ENCODE results near the gene NUBP2.

The NUBP2 gene

DNA sequence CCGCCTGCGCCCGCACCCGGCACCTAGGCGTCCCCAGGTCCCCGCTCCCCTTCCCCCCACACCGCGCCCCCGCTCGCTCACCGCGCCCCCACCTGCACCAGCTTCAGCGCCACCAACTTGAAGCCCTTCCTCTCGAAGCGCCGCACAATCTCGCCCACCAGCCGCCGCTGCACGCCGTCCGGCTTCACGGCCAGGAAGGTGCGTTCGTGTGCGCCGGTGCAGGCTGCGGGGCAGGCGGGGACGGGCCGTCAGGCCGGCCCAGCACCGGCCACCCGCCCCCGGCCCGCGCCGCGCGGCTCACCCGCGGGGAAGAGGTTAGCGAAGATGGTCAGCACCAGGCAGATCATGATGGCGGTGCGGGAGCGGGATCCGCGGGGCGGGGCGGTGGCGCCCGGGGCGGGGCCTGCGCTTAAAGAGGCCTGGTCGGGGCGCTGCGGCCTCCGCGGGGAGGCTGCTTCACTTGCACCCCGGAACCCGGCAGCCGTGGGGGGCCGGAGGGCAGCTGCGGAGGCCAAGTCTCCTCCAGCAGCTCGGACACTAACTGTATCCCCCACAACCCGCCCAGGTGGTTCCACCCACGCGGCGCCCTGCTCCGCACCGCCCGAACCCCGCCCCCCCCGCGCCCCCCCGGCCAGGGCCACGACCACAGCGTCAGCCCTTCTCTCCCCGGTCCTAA, 11.4 kb upstream of the NUBP2 start, which contains the start of gene NME3:
NME3 (minus strand) TSS at position 356 of the 676 bp plus-strand sequence; CDS start at position 347, 9 bp downstream.
- in situ Hi-C loops (cut with HindIII; ENCODE audit: low sequenced_read_pairs): no loop called here

DNA sequence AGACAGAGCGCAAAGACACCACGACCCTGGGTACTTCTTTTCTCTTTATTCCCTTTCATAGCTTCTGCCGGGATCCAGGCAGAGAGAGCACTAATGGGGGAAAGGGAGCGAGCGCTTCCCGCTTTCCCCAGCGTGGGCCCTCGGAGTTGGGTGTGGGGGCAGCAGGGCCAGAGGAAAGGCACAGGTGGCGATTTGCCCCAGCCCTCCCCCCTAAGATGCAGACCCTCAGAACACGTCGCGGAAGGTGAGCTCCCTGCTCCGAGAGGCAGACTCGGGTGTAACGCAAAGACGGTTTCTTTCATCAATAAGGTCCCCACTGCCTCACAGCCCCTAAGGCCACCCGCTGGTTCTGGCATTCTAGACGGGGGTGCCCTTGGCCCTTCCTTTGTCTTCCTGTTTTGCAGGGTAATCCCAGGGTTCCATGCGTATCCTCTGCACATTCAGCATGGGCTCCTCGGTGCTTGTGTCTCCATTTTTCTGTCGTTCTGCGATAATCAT, 10.8 kb upstream of the NUBP2 start:
- in situ Hi-C loops (cut with HindIII; ENCODE audit: low sequenced_read_pairs): no loop called here

DNA sequence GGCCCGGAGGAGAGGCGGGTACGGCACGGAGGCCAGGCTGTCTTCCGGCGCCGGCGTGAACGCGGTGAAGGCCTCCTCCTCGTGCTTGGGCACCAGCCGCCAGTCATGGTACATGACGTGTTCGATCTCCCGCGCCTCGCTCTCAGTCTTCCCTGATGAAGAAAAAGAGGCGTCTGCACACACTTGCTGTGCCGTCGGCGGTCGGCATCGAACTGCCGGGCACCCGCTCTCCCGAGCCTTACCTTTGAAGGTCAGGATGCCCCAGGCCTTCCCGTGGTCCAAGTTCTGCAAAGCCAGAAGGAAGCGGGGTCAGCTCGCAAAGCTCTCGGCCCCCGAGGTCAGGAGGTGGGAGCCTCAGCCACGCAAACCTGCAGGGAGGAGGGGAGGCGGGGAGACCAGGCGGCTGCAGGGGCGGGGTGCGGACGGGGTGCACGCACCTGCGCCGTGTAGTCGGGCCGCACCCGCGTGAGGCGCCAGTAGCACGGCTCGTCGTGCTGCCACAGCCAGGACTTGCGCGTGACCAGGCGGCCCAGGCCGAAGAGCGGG, 10.3 kb upstream of the NUBP2 start, which contains the start of gene EME2:
EME2 (plus strand) TSS at position 449 of the 546 bp plus-strand sequence. CDS start 418 bp downstream, outside the sequence.
- in situ Hi-C loops (cut with HindIII; ENCODE audit: low sequenced_read_pairs): no loop called here

DNA sequence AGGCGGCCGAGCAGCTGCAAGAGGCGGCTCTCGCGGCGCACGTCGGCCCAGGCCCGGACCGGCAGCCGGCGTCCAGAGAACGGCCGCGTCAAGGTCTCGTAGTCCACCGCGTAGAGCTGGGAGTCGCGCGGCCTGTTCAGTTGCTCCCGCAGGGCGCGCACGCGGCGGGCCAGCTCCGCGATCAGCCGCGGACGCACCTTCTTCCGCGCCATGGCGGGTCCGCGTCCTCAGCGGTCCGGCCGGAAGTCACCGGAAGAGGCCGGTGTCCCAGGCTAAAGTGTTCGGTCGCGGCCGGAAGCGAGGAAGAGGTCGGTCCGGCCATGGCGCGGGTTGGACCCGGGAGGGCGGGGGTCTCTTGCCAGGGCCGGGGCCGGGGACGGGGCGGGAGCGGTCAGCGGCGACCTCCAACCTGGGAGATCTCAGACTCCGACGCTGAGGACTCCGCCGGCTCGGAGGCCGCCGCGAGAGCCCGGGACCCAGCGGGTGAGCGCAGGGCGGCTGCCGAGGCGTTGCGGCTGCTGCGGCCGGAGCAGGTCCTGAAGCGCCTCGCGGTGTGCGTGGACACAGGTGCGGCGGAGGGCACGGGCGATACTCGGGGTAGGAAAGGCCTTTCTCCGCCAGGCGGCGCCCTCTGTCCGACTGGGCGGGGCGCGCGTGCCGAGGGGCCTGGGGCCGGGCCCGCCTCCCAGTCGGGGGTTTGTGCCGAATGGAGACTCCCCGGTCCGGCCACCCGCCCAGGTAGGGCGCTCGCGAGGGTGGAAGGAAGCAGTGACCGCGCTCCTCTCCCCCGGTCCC, 9.7 kb upstream of the NUBP2 start, which contains the start of gene MRPS34:
MRPS34 (minus strand) TSS at position 227 of the 795 bp plus-strand sequence; CDS start at position 212, 15 bp downstream.
- in situ Hi-C loops (cut with HindIII; ENCODE audit: low sequenced_read_pairs): no loop called here

DNA sequence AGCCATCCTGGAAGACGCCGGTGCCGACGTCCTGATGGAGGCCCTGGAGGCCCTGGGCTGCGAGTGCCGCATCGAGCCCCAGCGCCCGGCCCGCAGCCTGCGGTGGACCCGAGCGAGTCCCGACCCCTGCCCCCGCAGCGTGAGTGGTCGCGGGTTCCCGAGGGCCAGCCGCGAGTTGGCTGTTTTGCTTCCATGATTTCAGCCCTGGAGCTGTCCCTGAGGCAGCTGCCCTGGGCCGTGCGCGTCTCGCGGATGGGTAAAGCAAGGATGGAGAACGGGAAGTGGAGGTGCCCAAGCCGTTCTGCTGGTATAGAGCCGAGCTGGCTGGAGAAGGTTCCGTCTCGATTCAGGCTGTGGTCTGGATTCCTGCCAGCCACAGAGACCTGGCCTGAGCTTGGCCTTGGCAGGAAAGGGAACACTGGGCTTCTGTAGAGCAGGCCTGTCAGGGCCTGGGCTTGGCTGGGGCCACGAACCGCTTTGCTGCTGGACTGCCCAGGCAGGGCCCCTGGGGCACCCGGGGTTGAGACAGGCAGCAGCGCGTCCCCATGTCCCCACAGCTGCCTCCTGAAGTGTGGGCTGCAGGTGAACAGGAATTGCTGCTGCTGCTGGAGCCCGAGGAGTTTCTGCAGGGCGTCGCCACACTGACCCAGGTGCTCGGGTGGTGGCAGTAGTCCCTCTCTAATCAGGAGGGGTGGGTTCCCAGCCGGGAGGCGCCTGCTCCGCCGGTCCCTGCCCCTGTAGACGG, 8.9 kb upstream of the NUBP2 start:
- in situ Hi-C loops (cut with HindIII; ENCODE audit: low sequenced_read_pairs): no loop called here

DNA sequence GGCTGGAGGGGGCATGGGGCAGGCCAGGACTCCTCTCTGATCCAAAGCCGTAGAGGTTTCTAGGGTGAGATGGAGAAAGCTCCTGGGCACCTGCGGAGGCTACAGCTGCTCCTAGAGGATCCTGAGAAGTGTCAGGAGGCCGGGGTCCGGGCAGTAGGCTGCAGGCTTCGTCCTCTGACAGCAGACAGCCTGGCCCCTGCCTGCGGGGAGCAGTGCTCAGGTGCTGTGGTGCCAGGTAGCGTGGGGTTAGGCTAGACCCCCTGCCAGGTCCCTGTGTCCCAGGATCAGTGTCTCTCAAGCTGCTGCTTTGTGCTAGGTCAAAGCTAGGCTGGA, 8.3 kb upstream of the NUBP2 start:
- in situ Hi-C loops (cut with HindIII; ENCODE audit: low sequenced_read_pairs): no loop called here

DNA sequence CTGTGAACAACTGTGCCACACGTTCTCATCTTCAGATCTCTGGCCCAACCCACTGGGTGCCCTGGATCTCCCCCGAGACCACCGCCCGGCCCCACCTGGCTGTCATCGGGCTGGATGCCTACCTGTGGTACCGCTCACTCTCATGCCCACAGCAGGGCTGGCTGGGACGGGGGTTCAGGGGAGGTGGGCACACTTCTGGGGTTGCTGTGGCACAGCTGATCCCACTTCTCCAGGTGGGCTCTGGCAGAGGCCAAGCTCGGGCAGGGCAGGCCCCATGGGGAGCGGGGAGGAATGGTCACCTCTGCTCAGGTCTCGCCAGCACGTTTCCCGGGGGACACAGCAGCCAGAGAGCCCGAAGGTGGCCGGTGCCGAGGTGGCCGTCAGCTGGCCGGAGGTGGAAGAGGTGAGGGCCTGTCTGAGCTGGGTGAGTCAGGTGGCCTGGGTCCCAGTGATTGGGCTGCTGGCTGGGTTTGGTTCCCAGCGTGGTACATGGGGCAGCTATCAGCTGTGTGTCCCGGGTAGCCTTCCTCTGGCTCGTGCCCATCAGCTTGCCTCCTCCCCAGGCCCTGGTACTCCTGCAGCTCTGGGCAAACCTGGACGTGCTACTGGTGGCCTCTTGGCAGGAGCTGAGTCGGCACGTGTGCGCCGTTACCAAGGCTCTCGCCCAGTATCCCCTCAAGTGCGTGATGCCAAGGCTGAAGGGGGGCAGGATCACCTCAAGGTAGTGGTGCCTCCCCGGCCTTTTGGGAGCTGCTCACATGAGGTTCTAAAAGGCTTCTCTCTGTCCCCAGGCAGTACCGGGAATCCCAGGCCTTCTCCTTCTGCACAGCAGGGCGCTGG, 7.5 kb upstream of the NUBP2 start:
- in situ Hi-C loops (cut with HindIII; ENCODE audit: low sequenced_read_pairs): no loop called here

DNA sequence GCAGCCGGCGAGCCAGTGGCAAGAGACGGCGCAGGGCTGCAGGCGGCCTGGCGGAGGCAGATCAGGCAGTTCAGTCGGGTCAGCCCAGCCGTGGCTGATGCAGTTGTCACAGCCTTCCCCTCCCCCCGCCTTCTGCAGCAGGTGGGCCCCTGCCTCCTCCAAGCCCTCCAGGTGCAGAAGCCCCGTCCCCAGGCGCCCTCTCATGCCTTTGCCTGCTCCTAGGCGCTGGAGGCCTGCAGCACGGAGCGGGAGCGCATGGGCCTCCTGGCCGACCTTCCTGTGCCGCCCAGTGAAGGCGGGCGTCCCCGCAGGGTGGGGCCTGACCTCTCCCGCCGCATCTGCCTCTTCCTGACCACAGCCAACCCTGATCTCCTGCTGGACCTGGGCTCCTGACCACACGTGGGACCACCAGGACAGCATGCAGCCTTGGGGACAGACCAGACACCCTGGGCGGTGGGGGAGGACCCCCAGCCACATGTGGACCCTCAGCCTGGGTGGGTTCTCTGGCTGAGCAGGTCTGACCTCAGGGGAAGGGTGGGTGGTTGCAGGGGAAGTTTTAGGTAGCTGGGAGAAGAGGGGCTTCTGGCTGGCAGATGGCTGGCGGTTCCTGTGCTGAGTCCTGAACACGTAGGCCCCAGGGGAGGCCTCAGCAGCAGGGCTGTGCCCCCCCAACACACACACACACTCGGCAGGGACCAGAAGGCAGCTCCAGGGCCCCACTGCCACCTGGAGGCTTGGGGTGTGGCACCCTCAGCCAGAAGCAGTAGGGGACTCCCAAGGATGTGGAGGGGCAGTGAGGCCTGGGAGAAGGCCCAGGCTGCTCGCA, 6.7 kb upstream of the NUBP2 start:
- in situ Hi-C loops (cut with HindIII; ENCODE audit: low sequenced_read_pairs): no loop called here

DNA sequence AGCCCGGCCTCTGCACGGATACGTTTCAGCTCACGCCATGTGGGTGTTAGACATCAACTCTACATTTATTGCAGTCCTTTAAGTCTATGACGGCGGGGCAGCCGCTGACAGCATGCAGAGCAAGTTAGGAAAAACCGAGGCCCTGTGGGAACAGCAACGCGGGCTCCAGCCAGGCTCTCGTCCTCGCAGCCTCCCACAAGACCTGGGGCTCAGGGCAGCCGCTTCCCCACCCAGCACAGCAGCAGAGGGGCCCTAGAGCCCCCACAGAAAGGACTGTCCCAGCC, 6.1 kb upstream of the NUBP2 start:
- in situ Hi-C loops (cut with HindIII; ENCODE audit: low sequenced_read_pairs): no loop called here

DNA sequence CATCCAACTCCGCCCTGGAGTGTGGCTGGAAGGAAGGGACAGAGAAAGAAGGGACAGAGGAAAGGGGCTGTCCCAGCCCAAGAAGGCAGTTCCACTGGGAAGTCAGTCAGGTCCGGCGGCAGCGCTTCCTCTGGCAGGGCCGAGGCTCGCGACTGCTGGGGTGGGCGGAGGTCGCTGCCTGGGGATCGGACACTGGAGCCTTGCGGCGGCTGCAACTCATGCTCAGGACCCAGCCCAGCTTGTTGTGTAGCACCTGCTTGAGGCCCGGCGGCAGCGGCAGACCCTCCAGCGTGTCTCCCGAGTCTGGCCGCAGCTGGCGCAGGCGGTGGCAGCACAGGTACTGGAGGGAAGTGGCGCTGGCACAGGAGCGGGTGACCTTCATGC, 5.8 kb upstream of the NUBP2 start:
- in situ Hi-C loops (cut with HindIII; ENCODE audit: low sequenced_read_pairs): no loop called here

DNA sequence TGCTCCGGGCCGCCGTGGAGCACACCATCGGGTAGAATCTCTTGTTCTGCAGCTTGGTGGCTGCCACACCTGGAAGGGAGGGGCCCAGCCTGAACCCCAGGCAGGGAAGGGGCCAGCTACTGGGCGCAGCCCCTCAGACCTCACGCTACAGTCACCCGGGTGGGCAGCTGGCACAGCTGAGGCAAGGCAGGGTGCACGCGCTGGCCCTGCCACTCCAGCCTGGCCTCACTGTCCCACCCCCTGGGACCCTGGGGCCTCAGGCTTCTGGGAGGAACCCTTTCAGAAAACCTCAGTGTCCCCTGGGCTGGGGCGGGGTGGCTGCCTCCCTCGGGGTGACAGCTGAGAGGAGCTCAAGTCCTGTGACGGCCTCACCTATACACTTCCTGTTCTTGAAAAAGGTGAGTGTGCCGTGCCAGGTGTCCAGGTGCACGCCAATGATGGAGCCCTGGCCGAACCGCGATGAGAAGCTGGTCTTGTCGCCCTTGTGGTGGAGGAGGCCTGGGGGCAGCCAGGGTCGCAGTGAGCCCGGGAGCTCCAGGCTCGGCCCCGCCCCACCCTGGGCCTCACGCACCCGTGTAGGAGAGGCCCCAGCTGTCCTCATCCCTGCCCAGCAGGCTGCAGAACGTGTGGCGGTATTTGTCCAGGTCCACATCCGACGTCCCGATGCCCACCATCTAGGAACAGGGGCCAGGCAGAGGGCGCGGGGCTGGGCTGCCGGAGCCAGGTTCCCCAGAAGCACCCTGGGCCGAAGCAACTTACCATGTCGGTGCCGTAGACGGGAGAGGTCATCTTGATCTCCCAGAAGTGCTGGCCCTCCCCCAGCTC, 5.2 kb upstream of the NUBP2 start:
- in situ Hi-C loops (cut with HindIII; ENCODE audit: low sequenced_read_pairs): no loop called here

DNA sequence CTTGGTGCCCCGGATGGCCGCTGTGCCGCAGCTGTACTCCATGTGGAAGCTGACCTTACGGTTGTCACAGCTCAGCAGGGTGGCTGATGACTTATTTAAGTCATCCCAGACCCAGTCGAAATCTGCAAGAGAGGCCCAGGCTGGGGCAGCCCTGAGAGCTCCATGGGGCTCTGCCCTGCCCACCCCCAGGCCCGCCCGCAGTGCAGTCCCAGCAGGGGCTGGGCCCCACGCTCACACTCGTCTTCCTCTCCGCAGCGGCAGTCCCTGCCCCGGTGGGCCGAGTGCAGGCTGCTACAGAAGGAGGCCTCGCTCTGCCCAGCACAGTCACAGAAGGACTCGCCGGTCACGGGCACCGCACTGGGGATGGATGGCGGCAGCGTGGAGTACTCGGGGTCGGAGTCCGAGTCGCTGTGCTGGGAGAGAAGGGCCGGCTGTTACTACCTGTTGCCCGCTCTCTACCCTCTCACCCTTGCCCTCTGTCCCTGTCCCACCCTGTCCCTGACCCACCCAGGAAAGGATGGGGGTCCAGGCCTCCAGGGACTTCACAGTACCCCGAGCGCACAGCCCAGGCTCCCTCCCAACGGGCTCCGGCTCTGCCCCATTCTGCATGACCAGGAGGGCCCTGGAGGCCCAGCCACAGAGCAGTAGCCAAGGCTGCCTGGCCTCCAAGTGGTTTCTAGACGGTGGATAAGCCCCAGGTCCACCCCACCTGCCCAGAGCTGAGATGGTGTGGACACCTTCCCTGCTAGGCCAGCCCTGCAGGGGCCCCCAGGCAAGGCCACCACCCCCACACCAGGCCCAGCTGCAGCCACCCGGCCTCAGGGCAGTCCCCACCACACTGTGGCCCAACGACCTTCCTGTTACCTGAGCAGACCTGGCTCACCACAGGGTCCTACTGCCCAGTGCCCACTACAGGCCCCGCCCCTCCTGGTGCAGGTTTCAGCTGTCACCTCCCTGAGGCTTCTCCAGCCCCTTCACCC, 4.3 kb upstream of the NUBP2 start:
- in situ Hi-C loops (cut with HindIII; ENCODE audit: low sequenced_read_pairs): no loop called here

DNA sequence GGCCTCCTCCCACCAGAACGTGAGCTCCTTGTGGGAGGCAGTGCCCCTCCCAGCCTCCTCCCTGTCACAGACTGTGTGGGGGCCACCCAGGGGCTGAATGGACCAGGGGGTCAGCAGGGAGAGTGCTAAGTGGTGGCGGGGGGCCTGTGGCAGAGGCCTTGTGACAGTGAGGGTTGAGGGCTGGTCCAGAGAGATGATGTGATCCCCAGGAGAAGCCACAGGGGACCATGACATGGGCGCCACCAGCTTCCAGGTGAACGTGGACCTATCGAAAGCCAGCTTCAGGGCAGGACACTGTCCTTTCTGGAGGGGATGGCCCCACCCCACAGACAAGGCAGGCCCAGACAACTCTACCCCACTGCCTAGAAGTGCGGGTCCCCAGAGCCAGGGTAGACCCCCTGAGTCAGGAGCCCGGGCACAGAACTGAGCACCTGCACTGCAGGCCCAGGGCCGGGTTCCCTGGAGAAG, 3.5 kb upstream of the NUBP2 start:
- in situ Hi-C loops (cut with HindIII; ENCODE audit: low sequenced_read_pairs): no loop called here

DNA sequence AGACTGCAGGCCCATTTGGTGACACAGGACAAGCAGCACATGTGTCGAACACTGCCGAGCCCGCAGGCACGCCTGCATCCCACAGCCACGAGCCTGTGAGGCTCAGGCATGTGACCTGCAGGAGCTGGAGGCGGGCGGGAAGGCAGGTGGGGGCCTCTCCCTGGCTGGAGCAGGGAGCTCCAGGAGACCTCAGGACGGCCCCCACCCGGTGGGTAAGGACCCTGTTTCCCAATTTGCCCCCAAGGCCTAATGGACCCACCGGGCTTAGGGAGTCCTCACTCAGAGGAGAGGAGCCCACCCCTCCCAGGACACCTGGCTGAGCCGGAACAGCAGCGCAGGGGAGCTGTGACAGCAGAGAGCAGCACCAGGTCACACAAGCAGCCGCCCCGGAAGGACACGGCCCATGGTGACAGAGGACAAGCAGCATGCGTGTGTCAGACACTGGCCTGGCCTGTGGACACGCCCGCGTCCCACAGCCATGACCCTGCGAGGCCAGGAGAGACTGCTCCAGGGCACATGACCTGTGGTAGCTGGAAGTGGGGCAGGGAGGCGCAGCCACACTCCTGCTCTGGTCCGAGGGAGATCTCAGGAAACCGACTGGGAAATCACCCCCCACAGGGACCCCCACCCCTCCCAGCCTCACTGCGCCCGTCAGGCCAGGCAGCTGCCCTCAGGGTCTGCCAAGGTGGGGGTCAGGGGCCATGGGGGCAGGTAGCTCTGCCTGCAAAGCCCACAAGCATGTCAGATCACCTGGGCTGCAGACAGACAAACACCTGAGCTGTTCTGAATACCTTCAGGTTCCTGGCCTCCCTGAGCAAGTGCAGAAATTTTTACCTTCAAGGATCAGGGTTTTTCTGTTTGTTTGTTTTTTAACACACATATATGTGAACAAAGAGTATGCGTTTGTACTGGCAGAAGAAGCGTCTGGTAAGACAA, 2.8 kb upstream of the NUBP2 start:
- in situ Hi-C loops (cut with HindIII; ENCODE audit: low sequenced_read_pairs): no loop called here

DNA sequence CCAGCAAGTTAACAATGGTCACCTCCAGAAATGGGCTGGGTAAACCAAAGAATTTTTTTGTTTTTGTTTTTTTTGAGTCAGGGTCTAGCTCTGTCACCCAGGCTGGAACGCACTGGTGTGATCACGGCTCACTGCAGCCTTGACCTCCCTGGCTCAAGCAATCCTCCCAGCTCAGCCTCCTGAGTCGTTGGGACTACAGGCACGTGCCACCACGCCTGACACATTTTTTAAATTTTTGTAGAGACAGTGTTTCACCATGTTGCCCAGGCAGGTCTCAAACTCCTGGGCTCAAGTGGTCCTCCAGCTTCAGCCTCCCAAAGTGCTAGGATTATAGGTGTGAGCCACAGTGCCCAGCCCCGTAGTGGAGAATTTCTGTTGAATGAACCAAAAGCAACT, 2.1 kb upstream of the NUBP2 start:
- in situ Hi-C loops (cut with HindIII; ENCODE audit: low sequenced_read_pairs): no loop called here

DNA sequence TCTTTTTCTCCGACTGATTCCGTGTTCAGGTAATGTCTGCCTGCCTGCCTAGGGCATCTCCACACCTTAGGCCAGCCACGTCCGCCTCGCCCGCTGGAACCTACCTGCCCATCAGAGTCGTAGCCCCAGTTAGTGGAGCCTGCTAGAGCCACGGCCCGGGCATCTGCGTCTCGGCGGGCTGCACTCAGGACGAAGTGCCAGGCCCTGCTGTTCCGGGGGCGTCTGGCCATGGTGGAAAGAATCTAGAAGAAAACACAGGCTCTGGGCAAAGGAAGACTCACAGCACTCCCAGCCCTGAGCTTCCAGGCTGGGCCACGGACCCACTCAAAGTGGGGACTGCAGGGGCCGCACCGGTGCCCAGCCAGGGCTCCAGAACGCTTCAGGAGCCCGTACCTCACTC, 1.5 kb upstream of the NUBP2 start:
- in situ Hi-C loops (cut with HindIII; ENCODE audit: low sequenced_read_pairs): no loop called here

Data from DLD1 (cell line).